NCI-H146 treated with DMSO at 0.1 percent for 48 hours (cell line): ENCODE measurements around the gene REM1.
"Not testable (repeated sequence)": the region's sequence is repeated elsewhere in the genome, so short reads cannot be mapped to it uniquely, and the experiment has no call there.

Experiments
- DNase-seq: peaks from one replicate; lab custom pipeline; 2025; ENCODE audit not compliant: unreplicated experiment; lab: John Stamatoyannopoulos, UW

Gene REM1

GRCh38 chr20:31484001-31484400 is 8.9 kb downstream of the REM1 start:
- peak; percentile 31 for DNase-seq

DNA sequence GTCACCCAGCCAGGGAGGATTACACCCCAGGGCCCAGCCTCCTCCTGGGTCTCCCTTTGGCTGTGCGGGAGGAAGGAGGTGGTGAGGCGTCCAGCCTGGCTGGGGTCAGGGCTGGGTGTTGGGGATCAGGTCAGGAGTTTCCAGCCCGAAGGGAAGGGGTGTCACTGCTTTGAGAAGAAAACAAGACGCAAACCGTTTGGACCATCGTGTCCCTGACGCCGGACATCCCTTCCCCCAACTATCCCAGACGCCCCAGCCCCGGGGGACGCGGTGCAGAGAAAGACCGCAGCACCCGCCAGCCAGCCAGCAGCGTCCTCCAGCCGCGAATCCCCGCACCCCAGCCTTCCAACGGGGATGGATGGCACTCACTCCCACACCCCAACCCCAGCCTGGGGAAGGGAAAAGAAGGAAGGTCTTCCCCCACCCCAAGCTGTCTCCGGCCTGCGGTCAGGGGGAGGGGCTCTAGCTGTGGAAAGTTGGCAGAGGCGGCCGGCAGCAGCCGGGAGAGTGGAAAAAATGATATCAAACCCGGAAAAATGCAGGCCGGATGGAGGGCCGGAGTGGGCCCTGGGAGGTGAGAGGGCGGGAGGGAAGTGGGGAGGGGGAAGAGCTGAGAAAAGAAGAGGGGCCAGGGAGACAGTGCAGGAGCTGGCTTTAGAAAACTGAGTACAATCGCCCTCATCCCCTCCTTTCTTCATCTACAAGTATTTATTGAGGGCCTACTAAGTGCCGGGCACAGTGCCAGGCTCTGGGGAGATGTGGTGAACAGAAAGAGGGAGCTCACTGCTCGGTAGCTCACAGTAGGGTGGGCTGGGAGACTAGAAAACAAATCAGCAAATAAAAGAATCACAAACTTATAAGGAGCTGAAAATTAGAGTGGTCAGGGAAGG is 10.6 kb downstream of the REM1 start:
- DNase-seq = no peak

DNA sequence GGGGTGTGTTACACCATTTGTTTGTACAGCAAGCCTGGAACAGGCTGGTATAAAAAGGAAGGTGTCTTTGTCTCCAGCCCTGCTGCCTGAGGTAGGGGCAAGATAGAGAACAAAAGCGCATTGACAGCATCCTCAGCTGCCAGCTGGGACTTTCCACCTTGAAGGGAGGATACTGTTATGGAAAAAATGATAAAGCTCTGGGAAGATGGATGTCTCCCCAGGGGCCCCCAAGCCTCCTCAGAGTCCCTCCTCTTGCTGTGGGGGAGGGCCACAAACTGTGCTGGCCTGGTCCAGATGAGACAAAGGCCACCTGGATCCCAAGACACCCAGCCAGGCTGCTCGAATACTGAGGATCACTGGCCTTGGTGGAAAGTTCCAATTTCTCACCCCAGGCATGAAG is 13.0 kb downstream of the REM1 start:
- DNase-seq = peak; percentile 49

DNA sequence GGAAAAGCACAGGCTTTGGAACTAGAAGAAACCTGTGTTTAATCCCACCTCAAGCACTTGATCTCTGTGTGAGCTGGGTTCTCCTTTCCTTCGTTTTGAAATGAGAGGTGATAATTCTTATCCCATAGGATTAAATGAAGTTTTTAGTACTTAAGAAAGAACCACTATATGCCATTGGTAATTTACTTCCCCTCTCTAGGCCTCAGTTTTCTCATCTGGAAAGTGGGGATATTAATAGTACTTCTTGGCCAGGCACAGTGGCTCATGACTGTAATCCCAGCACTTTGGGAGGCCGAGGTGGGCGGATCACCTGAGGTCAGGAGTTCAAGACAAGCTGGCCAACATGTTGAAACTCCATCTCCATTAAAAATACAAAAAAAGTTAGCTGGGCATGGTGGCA is 14.1 kb downstream of the REM1 start:
- no peak for DNase-seq

GRCh38 chr20:31490752-31491151 is 15.7 kb downstream of the REM1 start:
- DNase-seq = no peak

DNA sequence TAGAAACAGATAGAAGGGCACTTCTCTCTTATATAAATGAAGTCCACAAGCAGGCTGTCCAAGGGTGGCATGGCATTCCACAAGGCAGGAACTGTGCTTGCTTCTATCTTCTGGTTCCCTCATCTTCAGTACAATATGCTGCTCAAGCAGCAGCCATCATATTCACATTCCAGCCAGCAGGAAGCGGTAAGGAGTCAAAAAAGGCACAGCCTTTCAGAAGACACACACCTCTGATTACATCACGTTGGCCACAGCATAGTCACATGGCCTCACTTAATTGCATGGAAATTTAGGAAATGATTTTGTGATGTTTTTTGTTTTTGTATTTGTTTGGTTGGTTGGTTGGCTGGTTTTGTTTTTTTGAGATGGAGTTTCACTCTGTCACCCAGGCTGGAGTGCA is 19.0 kb downstream of the REM1 start:
- no peak for DNase-seq

GRCh38 chr20:31496761-31497295 is 21.7 kb downstream of the REM1 start:
- no peak for DNase-seq

- no peak for DNase-seq
These were observed 22.9 kb downstream of the REM1 start for GRCh38 chr20:31497838-31498540.

- no peak for DNase-seq
These were observed 25.4 kb downstream of the REM1 start for GRCh38 chr20:31500527-31500926.

DNA sequence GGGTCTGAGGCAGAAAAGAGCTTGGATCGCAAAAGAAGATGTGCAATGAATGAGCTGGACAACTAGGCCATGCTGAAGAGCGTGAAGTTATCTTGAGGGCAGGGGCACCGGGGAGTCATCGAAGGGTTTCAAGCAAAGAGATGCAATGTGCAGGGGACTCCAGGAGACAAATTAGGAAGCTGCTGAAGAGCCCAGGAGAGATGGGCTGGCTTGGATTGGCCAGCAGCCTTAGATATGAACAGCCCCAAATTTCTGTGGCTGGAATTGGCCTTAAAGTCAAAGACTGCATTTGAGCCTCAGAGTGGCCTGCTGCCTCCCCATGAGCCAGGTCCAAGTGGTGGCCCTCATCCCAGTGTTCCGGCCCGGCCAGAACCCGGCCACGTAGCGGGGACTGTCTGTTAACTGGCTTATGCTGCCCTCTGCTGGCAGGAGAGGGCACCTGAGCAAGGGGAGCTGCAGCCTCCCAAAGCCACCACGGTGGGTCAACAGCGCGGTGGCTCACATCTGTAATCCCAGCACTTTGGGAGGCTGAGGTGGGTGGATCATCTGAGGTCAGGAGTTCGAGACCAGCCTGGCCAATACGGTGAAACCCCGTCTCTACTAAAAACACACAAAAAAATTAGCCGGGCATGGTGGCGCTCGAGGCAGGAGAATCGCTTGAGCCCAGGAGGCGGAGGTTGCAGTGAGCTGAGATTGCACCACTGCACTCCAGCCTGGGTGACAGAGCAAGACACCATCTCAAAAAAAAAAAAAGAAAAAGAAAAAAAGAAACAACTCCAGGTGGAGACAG is 28.0 kb downstream of the REM1 start:
- peak; percentile 40 for DNase-seq

DNA sequence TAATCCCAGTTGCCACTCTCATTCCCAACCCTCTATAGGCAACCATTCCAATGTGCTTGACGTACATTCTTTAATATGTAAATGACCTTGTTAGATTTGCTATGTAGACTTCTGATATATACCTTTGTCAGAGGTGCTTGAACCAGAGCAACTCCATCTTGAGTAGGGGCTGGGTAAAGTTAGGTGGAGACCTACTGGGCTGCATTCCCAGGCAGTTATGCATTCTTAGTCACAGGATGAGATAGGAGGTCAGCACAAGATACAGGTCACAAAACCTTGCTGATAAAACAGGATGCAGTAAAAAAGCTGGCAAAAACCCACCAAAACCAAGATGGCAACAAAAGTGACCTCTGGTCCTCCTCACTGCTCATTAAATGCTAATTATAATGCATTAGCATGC is 30.8 kb downstream of the REM1 start:
- DNase-seq = no peak

DNA sequence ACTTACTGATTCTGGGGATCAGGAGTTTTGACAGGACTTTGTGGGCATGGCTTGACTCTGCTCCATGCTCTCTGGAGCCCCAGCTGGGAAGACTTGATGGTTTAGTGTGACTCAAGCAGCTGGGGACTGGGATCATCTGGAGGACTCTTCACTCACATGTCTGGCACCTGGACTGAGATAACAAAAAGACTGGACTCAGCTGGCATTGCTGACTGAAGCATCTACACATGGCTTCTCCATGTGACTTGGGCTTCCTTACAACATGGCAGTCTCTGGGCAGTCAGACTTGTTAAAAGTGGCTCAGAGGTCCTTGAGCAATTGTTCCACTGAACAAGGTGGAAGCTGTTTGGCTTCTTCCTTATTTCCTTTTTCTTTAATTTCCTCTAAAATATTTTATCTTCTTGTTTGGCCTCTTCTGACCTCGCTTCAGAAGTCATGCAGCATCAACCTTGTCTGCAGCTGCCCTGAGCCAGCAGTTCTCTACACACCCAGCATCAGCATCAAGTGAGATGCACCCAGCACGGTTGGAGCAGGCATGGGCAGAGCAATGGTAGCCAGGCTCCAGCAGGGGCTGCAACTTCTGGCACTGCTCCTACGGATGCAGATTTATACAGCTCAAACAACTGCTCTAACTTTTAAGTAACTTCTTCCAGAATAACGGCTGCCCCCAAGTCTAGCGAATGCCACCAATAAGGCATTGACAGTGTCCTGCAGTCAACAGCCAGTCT is 33.6 kb downstream of the REM1 start:
- DNase-seq = no peak

GRCh38 chr20:31514154-31515071 is 39.3 kb downstream of the REM1 start, which contains the start of gene HM13:
TSS of gene HM13 (plus strand) at chr20:31514442. CDS start at chr20:31514552, 110 bp downstream.
- peak; percentile 91 for DNase-seq

- no peak for DNase-seq
These were observed 40.1 kb downstream of the REM1 start for GRCh38 chr20:31515072-31515774.

DNA sequence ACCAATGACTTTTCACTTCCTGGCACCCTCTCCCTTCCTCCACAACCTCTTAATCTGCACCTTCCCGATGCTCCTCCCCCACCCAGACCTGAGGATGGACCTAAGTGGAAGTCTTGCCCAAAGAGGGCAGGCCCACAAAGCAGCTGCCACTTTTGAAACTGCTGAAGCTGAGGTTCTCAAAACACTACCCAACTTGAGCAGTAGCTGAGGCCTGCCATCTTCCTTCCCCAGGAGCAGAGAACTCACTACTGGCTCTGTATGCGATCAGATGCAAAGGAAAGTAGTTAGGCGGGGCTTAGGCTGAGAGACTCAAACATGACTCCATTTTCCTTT is 40.7 kb downstream of the REM1 start:
- DNase-seq = no peak

GRCh38 chr20:31516166-31516565 is 41.1 kb downstream of the REM1 start:
- no peak for DNase-seq

DNA sequence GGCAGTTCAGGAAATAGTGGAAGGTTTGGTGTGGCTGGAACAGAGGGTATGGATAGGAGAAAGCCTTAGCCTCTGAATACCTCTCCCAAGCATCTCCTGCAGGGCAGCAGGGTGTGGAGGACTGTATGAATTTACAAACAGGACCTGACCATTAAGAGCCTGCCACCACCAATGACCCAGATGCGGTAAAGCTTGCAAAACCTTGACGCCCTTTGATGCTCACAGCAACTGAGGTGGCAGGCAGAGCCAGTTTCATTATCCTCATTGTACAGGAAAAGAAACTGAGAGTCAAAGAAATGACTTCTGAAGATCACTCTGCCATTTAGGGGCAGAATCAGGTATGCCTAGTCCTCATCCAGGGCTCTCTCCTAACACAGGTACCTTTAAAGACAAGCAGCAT is 41.6 kb downstream of the REM1 start:
- no peak for DNase-seq

GRCh38 chr20:31517373-31517772 is 42.3 kb downstream of the REM1 start:
- peak; percentile 74 for DNase-seq

DNA sequence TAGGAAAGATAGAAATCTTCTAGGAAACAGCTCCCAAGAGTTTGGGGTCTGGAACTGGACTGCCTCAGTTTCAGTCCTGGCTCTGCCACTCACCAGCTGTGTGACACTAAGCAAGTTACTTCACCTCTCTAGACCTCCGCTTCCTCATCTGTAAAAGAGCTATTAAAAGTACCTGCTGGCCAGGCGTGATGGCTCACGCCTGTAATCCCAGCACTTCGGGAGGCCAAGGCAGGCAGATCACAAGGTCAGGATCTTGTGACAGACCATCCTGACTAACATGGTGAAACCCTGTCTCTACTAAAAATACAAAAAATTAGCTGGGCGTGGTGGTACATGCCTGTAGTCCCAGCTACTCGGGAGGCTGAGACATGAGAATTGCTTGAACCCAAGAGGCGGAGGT is 46.2 kb downstream of the REM1 start:
- DNase-seq = not testable (repeated sequence)
